GM06990 (cell line): ENCODE measurements around the gene SORCS1.

Experiments used
- DNase-seq: peaks from one replicate; pipeline ENCODE4 v3.0.0-alpha.2; 2011; ENCODE audit not compliant: insufficient read length; ENCODE audit errors: extremely low read depth
- H3K27me3 ChIP-seq: replicated peaks from 2 replicates; pipeline ENCODE4 v1.6.0; 2011; ENCODE audit warnings: low read length; ENCODE audit not compliant: control insufficient read depth, insufficient read depth
- H3K36me3 ChIP-seq: 2 replicates; pipeline ENCODE4 v1.5.1; 2011; ENCODE audit warnings: low read length; ENCODE audit not compliant: control insufficient read depth, insufficient read depth
- H3K4me3 ChIP-seq: replicated peaks from 2 replicates; pipeline ENCODE4 v1.5.1; 2011; ENCODE audit warnings: low read depth, mild to moderate bottlenecking, control low read depth, low read length
- CTCF ChIP-seq: IDR thresholded peaks from 2 replicates; pipeline ENCODE4 v1.5.1; 2011; ENCODE audit warnings: low read length, control low read depth, mild to moderate bottlenecking, inconsistent platforms; ENCODE audit not compliant: insufficient read depth, poor library complexity, severe bottlenecking

SORCS1 gene

GRCh38 chr10:106551501-106552062 lies 612.9 kb downstream of the SORCS1 start:
- TF ChIP-seq CTCF = no peak
- Histone ChIP-seq H3K4me3 (no peak overlapping the region), H3K27me3 (no peaks in the 10 kb centered on the region), H3K36me3 (no peaks in the 10 kb centered on the region)
- DNase-seq = no peak

GRCh38 chr10:106548832-106549231 lies 615.7 kb downstream of the SORCS1 start:
- H3K36me3 ChIP-seq = no peaks in the 10 kb centered on the region
- TF ChIP-seq CTCF = no peak
- no peaks in the 10 kb centered on the region for H3K27me3 ChIP-seq
- H3K4me3 ChIP-seq = no peak overlapping the region
- DNase-seq = no peak

- no peak for TF ChIP-seq CTCF
- H3K36me3 ChIP-seq = no peaks in the 10 kb centered on the region
- DNase-seq = no peak
- no peaks in the 10 kb centered on the region for H3K27me3 ChIP-seq
- no peak overlapping the region for H3K4me3 ChIP-seq
Observed at GRCh38 chr10:106547047-106547635, 617.4 kb downstream of the SORCS1 start.

GRCh38 chr10:106542461-106542860 lies 622.0 kb downstream of the SORCS1 start:
- no peak for DNase-seq
- Histone ChIP-seq H3K27me3 (no peaks in the 10 kb centered on the region), H3K36me3 (no peaks in the 10 kb centered on the region), H3K4me3 (no peak overlapping the region)
- no peak for TF ChIP-seq CTCF

- TF ChIP-seq CTCF = no peak
- no peak for DNase-seq
- H3K27me3 ChIP-seq = no peaks in the 10 kb centered on the region
- no peaks in the 10 kb centered on the region for H3K36me3 ChIP-seq
- H3K4me3 ChIP-seq = no peak overlapping the region
Observed at GRCh38 chr10:106540645-106541044, 623.9 kb downstream of the SORCS1 start.

- no peaks in the 10 kb centered on the region for H3K27me3 ChIP-seq
- no peak for TF ChIP-seq CTCF
Observed at GRCh38 chr10:106537866-106538265, 626.6 kb downstream of the SORCS1 start.

More at GRCh38 chr10:106537866-106538265, 626.6 kb downstream of the SORCS1 start:
- no peak overlapping the region for H3K4me3 ChIP-seq
- DNase-seq = no peak
- no peaks in the 10 kb centered on the region for H3K36me3 ChIP-seq
